ENCODE data around the gene VWC2L. TPM values are rescaled to one million over a fixed set of nuclear protein-coding genes. Genes with fewer than 3 reads are reported as not detected.

VWC2L gene
- polyA plus RNA-seq, 1 experiment, result 0.04 TPM

DNA sequence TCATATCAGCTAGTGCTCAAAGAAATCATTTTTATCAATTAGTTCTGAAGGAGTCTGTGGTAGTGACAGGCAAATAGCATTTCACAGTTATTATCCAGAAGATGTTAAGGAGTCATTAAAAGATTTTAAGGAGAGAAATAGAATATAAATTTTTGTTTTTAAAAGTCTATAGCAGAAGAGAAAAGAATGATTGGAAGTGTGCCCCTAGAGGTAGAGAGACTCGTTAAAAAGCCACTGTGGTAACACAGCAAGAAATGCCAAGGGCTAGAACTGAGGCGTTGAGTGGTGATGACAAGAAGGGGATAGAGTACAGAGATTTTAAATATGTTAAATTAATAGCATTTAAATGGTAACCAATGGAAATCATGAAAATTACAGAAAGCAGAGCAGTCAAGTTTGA is 78.3 kb downstream of the VWC2L start:
- CTCF ChIA-PET, result no interaction called here

DNA sequence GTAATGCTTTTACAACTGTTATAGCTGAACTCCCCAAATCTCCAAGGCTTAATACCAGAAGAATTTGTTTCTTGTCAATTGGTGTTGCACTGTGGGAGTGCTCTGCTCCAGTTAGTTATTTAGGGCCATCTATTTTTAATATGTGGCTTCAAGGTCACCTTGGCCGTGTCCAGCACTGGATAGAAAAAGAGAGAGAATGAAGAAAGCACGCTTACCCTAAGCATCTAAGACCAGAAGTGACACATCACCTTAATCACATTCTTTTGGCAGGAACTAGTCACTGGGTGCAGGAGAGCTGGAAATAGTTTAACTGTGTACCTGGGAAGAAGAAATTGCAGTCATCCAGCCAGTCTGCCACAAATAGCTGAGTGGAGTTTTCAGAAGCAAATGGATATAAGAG is 78.8 kb downstream of the VWC2L start:
- CTCF ChIA-PET, result interaction anchor here (0.7 kb wide), 1 partner anchor 781 kb away, joined by 4 read pairs; no protein-coding TSS in a partner anchor
- H3K27ac ChIP-seq (ENCODE audit: low read depth, low read length), result no peak overlapping the region
- TF ChIP-seq, protein P1, sequence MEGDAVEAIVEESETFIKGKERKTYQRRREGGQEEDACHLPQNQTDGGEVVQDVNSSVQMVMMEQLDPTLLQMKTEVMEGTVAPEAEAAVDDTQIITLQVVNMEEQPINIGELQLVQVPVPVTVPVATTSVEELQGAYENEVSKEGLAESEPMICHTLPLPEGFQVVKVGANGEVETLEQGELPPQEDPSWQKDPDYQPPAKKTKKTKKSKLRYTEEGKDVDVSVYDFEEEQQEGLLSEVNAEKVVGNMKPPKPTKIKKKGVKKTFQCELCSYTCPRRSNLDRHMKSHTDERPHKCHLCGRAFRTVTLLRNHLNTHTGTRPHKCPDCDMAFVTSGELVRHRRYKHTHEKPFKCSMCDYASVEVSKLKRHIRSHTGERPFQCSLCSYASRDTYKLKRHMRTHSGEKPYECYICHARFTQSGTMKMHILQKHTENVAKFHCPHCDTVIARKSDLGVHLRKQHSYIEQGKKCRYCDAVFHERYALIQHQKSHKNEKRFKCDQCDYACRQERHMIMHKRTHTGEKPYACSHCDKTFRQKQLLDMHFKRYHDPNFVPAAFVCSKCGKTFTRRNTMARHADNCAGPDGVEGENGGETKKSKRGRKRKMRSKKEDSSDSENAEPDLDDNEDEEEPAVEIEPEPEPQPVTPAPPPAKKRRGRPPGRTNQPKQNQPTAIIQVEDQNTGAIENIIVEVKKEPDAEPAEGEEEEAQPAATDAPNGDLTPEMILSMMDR (IDR thresholded peaks at IDR 0.05; ENCODE audit: low read depth, low read length), result no peak
- no peaks in the 10 kb centered on the region for H3K27me3 ChIP-seq (ENCODE audit: control insufficient read depth, insufficient read depth, low read length)
- H3K4me3 ChIP-seq (ENCODE audit: low read depth, low read length), result no peak overlapping the region
- no peak for DNase-seq (ENCODE audit: low read depth, low spot score)
- POLR2A ChIA-PET, result no interaction called here
- H3K9me3 ChIP-seq (ENCODE audit: control insufficient read depth, insufficient read depth, low read length), result no peaks in the 10 kb centered on the region

More for the DNA sequence above, 78.3 kb downstream of the VWC2L start:
- no peak overlapping the region for H3K4me3 ChIP-seq (ENCODE audit: low read depth, low read length)
- H3K27me3 ChIP-seq (ENCODE audit: control insufficient read depth, insufficient read depth, low read length), result no peaks in the 10 kb centered on the region
- H3K9me3 ChIP-seq (ENCODE audit: control insufficient read depth, insufficient read depth, low read length), result no peaks in the 10 kb centered on the region
- POLR2A ChIA-PET, result no interaction called here
- TF ChIP-seq, protein P1 (IDR thresholded peaks at IDR 0.05; ENCODE audit: low read depth, low read length), result no peak
- DNase-seq (ENCODE audit: low read depth, low spot score), result no peak
- no peak overlapping the region for H3K27ac ChIP-seq (ENCODE audit: low read depth, low read length)

DNA sequence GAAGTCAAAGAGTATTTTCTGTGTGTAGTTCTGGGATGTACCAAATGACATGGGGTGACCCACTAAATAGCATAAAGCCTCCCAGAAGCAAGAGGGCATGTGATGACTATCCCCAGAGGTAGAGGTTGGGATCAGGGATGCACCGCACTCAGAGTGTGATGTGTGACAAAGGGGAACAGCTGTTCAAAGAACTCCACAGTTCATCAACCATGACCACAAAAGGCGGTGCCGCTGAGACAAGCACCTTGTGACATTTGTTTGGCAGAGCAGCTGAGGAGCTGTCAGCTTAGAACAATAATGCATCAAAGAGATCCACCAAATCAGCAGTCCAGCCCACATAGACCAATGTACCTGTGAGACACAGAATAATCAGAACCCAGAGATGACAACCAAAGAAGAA is 81.3 kb downstream of the VWC2L start:
- no peak for DNase-seq (ENCODE audit: low read depth, low spot score)
- Histone ChIP-seq H3K27ac (ENCODE audit: low read depth, low read length) (no peak overlapping the region), H3K9me3 (ENCODE audit: control insufficient read depth, insufficient read depth, low read length) (no peaks in the 10 kb centered on the region), H3K4me3 (ENCODE audit: low read depth, low read length) (no peak overlapping the region), H3K27me3 (ENCODE audit: control insufficient read depth, insufficient read depth, low read length) (no peaks in the 10 kb centered on the region)
- TF ChIP-seq, protein P1 (IDR thresholded peaks at IDR 0.05; ENCODE audit: low read depth, low read length), result no peak
- ChIA-PET POLR2A (no interaction called here), CTCF (no interaction called here)

DNA sequence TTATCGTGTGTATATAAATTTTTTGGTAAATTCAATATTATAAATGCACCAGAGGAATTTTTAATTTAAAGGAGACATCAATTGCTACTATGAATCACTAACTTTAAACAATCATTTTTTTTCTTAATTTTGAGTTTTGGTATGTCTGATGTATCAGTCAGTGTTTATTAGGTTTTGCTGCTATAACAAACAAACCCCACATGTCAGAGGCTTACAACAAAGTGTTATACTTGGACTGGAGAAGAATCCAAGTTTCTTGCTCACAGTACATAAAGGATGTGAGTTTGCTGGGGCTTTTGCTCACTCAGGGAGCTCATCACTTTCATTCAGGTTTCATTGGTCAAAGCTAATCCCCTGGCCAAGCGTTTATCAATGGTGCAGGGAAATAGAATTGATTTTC is 81.8 kb downstream of the VWC2L start:
- TF ChIP-seq, protein P1 (IDR thresholded peaks at IDR 0.05; ENCODE audit: low read depth, low read length), result no peak
- no peaks in the 10 kb centered on the region for H3K27me3 ChIP-seq (ENCODE audit: control insufficient read depth, insufficient read depth, low read length)
- POLR2A ChIA-PET, result no interaction called here
- DNase-seq (ENCODE audit: low read depth, low spot score), result no peak
- no peak overlapping the region for H3K4me3 ChIP-seq (ENCODE audit: low read depth, low read length)
- no peaks in the 10 kb centered on the region for H3K9me3 ChIP-seq (ENCODE audit: control insufficient read depth, insufficient read depth, low read length)
- H3K27ac ChIP-seq (ENCODE audit: low read depth, low read length), result no peak overlapping the region
- CTCF ChIA-PET, result no interaction called here

DNA sequence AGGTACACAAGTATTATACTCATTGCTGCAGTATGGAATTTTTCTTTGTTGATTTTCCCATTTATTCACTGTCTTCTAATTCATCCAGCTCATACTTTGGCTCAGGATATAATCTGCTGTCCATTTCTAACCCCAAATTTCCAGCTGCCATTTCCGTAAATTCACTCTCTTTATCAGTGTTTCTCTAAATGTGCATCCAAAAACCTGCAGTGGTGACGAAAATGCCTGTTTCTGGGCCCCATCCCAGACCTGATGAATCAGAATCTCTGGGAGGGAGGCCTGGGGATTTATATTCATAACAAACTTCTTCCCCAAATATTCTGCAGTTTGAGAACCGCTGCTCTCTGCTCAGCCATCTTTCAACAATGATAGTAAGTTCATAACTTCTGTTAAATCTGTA is 86.6 kb downstream of the VWC2L start:
- Histone ChIP-seq H3K9me3 (ENCODE audit: control insufficient read depth, insufficient read depth, low read length) (no peaks in the 10 kb centered on the region), H3K27me3 (ENCODE audit: control insufficient read depth, insufficient read depth, low read length) (no peaks in the 10 kb centered on the region), H3K27ac (ENCODE audit: low read depth, low read length) (no peak overlapping the region), H3K4me3 (ENCODE audit: low read depth, low read length) (no peak overlapping the region)
- ChIA-PET POLR2A (no interaction called here), CTCF (no interaction called here)
- DNase-seq (ENCODE audit: low read depth, low spot score), result no peak
- TF ChIP-seq, protein P1 (IDR thresholded peaks at IDR 0.05; ENCODE audit: low read depth, low read length), result no peak
